ENCODE data around the gene BST1.

DNA sequence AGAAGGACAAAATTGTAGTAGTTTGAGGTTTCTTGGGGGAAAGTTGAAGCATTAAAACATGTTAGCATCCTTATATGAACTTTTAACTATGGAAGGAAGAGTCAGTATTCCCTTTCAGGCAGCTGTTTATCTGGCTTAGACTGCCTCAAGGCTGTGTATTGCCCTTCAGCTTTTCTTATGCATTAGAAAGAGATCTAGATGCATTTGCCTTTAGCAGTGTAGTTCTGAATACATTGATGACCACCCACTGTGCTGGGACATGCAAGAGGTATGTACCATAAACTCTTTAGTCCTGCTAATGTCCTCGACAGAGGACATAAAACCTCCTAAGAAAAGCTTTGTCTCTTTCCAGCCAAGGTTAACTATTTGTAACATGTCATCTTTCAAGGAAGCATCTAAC, 18.4 kb upstream of the BST1 start:
- TF ChIP-seq, protein P1, sequence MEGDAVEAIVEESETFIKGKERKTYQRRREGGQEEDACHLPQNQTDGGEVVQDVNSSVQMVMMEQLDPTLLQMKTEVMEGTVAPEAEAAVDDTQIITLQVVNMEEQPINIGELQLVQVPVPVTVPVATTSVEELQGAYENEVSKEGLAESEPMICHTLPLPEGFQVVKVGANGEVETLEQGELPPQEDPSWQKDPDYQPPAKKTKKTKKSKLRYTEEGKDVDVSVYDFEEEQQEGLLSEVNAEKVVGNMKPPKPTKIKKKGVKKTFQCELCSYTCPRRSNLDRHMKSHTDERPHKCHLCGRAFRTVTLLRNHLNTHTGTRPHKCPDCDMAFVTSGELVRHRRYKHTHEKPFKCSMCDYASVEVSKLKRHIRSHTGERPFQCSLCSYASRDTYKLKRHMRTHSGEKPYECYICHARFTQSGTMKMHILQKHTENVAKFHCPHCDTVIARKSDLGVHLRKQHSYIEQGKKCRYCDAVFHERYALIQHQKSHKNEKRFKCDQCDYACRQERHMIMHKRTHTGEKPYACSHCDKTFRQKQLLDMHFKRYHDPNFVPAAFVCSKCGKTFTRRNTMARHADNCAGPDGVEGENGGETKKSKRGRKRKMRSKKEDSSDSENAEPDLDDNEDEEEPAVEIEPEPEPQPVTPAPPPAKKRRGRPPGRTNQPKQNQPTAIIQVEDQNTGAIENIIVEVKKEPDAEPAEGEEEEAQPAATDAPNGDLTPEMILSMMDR (optimal IDR thresholded peaks at IDR 0.05 in 1 of 3, IDR thresholded peaks at IDR 0.05 in 1 of 3, conservative IDR thresholded peaks at IDR 0.05 in 1 of 3; ENCODE audit: extremely low read depth in 1 of 3, insufficient read depth in 2 of 3, low read length in 3 of 3) = no peak
- no peak for TF ChIP-seq EZH2 (IDR thresholded peaks at IDR 0.05; ENCODE audit: low read length)
